HG03039 (cell line): ENCODE measurements around the gene ILK.

Experiments
- ATAC-seq: cut with Tn5 transposase; IDR thresholded peaks from one replicate; pipeline ENCODE4 v1.9.1; 2021; ENCODE audit warnings: mild to moderate bottlenecking, moderate library complexity; ENCODE audit not compliant: unreplicated experiment

The ILK gene

DNA sequence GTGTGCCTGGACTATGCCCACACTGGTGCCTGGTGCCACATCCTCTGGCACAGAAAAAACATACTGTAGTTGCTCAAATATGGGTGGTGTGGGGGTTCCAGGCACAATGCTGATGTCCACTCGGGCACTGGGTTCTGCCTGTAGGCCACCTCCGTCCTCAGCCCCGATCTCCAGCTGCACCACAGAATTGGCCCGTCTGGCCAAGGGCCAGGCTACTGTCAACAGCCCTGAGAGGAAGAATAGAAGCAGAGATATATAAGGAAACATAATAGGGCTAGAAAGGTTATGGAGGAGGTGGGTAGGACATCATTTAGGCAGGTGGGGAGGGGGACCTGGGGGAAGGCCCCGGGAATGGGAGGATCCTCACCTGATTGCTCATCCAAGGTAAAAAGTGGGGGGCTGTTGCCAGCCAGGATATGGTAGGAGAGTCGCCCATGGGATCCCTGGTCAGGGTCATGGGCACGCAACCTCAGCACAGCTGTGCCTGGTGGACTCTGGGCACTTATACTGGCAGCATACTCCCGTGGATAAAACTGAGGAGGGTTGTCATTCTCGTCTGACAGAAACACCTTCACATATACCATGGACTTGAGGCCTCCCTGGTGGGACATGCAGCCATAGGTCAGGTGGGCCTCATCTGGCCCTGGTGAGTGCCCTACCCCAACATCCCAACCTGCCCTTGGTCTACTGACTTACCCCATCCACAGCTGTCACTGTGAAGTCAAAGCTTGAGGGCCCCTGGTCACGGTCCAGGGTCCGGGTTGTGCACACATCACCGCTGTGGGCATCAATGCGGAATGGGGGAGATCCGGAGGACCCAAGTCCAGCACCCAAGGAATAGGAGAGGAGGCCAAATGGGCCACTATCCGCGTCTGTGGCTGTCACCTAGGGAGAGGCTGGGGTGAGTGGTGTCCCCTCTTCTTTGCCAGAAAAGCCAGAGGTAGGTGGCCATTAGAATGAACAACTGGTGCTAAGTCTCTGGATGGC is 30.1 kb downstream of the ILK start:
- no peak for ATAC-seq

DNA sequence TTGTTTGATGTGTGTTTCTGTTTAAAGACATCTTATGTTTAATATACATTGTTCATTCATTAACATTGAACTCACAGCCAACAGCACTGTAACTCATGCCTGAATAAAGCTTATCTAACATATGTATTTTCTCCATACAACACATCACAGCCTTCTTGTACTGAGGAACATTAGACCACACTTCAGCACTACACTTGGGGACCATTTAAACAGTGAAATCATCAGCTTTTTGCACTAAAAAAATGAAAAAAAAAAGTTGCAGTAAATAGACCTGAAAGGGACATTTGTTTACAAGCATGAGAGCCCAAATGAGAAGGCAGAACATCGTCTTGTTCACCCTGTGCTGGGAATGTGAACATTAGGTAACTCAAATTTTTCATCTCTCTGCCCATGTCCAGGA is 31.0 kb downstream of the ILK start:
- no peak for ATAC-seq

DNA sequence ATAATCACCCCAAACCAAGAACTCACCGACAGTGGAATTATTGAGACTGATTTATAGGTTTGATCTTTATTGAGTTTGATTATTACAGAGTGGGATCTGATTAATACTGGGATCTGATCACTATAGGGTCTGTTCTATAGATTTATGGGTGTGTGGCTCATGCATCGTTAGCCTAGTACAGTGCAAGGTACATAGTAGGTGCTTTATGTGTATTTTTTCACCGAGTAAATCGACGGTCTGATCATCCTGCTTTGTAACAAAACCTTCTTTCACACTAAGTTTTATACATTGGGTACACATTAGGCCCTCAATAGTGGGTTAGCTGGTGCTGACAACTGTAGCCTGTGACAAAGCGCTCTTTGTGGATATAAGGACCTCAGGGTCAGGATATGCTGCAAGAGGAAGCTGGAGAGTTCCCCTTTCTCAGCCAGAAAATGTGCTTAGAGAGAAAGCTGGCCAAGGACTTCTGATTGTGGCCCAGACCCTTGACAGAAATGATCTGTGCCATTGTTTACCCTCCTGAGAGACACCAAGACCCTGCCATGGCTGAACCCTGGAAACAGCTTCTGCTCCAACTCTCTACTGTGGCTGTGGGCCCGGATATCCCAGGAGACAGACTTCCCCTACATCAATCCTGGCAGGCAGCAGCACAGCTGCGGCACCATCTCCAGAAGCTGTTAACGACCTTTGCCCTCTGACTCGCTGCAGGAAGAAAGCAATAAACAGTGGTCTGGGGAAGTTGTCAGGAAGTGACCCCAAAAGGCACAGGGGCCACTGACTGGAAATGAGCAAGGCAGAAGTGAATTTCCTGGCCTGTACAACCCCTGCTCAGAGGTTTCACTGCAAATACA is 31.7 kb downstream of the ILK start:
- ATAC-seq, result no peak

DNA sequence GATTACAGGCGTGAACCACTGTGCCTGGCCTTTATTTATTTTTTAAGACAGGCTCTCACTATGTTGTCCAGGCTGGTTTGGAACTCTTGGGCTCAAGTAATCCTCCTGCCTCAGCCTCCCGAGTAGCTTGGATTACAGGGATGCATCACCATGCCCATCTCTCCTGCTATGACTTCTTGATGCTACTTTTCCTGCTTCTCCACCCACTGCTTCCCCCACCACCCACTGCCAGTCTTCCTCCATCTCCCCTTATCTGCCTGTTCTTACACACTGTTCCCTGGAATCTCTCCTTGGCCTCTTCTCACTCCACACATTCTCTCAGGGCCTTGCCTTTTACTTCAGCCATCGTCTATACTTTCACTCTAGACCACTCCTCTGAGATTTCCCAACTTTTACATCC is 32.9 kb downstream of the ILK start:
- ATAC-seq, result no peak

GRCh38 chr11:6637871-6638270 is 34.3 kb downstream of the ILK start:
- ATAC-seq, result no peak

DNA sequence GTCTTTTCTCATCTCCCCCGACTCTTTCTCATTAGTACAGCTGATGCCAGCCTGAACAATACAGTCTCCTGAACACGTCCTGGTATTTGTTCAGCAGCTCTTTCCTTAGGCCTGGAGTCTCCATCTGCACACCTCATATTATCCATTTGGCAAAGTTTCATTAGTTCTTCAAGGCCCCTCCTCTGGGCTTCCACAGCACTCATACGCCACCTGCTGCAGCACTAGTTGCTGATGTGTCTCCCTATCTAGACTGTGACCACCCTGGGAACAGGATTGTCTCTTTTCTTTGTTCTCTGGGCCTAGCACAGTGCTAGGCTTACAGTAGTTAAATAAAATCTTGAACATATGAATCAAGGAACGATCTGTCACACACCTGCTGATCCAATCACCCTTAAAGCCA is 34.9 kb downstream of the ILK start:
- no peak for ATAC-seq

DNA sequence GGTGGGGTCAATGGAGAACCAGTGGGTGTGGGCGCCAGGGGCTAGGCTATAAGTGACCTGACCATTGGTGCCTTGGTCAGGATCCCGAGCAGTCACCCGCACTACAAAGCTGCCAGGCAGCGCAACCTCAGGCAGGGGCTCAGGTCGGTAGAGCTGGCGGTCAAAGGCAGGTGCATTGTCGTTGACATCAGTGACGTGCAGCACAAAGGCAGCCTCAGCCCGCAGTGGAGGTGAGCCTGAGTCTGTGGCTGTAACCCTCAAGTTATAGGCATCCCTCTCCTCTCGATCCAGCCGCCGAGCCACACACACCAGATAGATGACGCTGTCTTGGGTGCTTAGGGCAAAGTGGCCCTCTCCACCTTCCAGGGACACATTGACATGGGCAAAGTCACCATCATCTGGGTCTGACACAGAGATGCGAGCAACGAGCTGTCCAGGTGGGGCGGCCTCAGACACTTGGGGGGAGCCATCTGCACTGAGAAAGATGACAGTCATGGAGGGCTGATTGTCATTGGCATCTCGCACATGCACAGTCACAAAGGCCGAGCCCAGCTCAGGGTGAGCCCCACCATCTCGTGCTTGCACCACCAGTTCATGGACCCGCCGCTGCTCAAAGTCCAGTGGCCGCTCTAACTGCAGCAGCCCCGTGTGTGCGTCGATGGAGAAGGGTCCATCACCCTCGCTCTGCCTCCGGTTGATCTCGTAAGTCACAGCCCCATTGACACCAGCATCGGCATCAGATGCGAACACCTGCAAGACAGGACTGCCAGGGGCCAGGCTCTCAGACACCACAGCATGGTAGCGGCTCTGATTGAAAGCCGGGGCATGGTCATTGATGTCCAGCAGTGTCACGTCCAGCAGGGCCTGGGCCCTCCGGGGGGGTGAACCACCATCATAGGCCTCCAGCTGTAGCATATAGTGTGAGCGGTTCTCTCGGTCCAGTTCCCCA is 36.7 kb downstream of the ILK start:
- ATAC-seq, result no peak

- no peak for ATAC-seq
Observed at GRCh38 chr11:6640985-6641701, 37.6 kb downstream of the ILK start.

DNA sequence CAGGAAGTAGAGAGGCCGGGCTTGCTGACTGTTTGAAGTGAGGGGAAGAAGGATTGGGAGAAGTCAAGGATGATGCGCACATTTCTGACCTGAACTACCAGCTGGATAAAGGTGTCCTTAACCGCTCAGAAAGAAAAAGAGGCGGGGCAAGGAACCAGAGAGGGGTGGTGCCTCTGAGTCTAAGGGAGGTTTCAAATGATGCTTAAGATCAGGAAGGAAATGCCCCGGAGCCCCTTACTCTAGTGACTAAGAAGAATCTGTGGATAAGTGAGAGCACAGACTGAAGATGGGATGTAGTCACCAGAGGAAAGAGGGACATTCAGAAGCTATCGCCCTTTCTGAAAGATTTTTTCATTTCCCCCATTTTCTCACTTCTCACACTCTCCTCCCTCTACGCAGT is 39.4 kb downstream of the ILK start:
- no peak for ATAC-seq

DNA sequence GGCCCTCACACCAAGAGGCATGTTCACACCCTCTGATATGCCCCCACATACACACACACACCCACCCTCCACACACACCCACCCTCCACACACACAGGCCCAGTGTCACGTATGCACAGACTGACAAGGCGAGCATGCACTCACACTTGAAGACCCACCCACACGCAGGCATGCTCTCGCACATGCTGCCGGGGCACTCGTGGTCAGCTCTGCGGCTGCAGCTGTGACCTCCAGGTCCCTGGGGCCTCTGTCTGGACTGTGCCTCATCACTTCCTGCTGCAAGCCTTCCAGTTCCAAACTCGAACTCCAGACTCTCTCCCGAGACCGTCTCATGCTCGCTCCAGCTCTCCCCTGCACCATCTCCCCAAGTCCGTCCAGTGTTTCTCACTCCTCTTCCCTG is 42.5 kb downstream of the ILK start:
- ATAC-seq, result no peak

GRCh38 chr11:6646576-6646917 is 43.0 kb downstream of the ILK start:
- ATAC-seq, result no peak

DNA sequence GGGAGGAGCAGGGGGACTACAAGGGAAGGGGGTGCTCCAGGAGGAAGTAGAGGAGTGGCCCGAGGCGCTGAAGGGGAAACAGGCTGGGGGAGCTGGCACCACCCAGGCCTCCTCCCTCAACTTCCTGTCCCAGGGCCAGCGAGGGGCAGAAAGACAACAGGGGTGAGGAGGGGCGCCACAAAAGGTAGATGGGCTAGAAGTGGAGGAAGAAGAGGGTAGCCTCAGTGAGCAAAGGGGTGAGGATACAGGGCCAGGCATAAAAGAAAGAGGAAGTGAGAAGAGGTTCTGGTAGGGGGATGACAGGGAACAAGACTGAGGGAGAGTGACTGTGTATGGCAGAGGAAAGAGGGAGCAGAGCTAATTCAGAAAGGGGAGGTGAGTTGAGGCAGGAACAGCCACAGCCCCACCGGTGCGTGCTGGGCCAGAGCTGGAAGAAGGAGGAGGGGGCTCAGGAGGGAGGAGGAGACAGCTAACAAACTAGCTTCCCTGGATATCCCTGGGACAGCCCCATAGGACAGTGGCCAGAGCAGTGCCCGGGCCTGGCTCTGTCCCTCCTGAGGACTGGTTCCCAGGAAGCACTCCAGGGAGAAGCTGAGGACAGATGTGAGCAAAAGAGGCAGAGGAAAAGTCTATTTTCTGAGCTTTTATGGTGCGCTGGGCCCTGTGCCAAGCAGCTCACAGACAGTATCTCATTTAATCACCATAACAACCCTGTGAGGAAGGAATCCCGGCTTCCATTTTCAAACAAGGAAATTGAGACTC is 43.5 kb downstream of the ILK start:
- ATAC-seq, result peak; percentile 87

- ATAC-seq, result no peak
Observed at GRCh38 chr11:6647836-6648235, 44.3 kb downstream of the ILK start.

- ATAC-seq, result no peak
Observed at GRCh38 chr11:6648501-6648900, 44.9 kb downstream of the ILK start.

- ATAC-seq, result no peak
Observed at GRCh38 chr11:6650104-6650503, 46.5 kb downstream of the ILK start.

GRCh38 chr11:6650980-6651379 is 47.4 kb downstream of the ILK start:
- no peak for ATAC-seq

GRCh38 chr11:6652182-6652581 is 48.6 kb downstream of the ILK start:
- no peak for ATAC-seq

- ATAC-seq, result no peak
Observed at GRCh38 chr11:6653097-6653496, 49.5 kb downstream of the ILK start.

DNA sequence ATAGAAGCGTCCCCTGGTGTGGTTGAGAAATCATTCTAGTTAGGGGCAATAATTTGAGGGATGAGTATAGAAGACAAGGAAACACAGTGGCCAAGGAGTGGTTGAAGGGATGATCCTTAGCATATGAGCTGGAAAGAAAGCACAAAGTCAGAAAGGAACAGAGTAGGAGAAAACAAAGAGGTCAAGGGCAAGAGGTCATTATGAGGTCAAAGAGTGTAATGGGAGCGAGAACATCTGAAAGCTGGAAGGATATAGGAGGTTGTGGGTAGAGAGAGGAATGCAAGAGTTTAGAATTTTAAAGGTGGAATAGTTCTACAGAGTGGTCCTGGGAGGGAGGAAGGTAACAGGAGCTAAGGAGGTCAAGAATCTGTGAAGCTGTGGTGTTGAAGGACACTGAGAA is 50.1 kb downstream of the ILK start:
- no peak for ATAC-seq
